GM20000 (cell line): Measurements from ENCODE around the gene CABYR.

ENCODE experiments used
- DNase-seq: peaks from one replicate; pipeline ENCODE4 v3.0.0; 2012; ENCODE audit warnings: low spot score
- TF ChIP-seq, protein P1 (sequence below): IDR thresholded peaks from 2 replicates; pipeline ENCODE4 v1.5.1; 2012; ENCODE audit warnings: mild to moderate bottlenecking, control low read depth; ENCODE audit errors: extremely low read depth, missing control alignments

CABYR gene

DNA sequence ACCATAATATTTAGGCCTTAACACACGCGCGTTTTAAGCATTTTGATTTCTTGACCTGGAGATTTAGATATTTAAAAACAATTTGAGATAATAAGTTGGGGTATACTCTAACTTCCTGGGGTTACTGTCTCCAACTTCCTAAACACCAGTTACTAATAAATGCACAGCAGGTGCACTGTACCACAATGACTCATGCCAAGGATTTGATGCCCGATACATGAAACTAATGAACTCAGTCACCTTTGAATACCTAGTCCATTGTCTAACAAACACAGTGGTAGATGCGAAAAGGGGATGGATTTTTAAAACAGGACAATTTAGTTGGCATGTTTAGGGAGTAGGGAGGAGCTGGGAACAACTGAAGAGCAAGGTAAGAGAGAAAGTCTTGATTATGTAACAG lies 21.2 kb downstream of the CABYR start:
- TF ChIP-seq, protein P1, sequence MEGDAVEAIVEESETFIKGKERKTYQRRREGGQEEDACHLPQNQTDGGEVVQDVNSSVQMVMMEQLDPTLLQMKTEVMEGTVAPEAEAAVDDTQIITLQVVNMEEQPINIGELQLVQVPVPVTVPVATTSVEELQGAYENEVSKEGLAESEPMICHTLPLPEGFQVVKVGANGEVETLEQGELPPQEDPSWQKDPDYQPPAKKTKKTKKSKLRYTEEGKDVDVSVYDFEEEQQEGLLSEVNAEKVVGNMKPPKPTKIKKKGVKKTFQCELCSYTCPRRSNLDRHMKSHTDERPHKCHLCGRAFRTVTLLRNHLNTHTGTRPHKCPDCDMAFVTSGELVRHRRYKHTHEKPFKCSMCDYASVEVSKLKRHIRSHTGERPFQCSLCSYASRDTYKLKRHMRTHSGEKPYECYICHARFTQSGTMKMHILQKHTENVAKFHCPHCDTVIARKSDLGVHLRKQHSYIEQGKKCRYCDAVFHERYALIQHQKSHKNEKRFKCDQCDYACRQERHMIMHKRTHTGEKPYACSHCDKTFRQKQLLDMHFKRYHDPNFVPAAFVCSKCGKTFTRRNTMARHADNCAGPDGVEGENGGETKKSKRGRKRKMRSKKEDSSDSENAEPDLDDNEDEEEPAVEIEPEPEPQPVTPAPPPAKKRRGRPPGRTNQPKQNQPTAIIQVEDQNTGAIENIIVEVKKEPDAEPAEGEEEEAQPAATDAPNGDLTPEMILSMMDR, result no peak
- DNase-seq, result no peak

DNA sequence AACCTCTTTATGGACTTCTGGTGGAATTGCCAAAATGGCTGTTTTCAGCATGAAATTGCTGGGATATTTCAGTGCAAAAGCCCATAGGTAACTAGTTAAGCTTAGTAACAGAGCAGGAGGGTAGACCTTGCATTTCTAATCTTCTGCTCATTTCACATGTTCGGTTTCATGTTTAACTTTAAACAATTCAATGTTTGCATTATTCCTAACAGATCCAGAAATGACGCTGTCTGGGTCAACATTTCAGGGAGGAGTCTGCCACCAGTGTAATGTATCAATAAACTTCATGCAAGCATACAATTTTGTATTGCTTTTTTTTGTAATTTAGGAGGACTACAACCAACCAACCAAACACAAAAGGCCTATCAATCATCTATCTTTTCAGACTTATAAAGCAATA lies 22.4 kb downstream of the CABYR start:
- TF ChIP-seq, protein P1, result no peak
- DNase-seq, result no peak

DNA sequence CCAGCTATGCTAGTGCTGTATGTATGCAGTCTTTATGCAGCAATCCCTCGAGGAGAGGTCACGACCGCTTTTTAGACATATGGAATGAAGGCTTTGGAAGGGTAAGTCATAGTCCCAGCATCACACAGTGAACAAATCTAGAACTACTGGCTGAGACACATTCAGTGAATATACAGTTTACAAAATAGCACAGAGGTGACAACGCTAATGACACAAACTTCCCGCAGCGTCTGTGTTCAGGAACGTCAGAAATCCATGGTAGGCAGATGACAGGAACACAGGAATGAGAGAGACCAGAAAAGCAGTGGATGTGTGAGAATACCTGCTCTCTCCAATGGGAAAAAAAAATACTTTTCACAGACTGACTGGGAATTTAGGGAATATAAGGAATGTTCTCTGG lies 29.6 kb downstream of the CABYR start:
- TF ChIP-seq, protein P1, result no peak
- no peak for DNase-seq

DNA sequence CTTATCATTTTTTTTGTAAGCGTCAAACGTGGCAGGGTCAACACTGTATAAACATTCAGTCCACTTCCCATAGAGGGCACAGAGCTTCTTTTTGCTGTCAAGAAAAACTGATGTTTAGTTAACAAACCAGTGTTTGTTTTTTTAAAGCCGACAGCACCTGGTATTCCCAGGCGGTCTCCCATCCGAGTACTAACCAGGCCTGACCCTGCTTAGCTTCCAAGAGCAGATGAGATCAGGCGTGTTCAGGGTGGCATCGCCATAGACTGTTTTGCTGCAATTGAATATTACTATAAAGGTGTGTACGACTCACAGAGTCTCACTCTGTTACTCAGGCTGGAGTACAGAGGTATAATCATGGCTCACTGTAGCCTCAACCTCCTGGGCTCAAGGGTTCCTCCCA lies 31.5 kb downstream of the CABYR start:
- TF ChIP-seq, protein P1, result no peak
- no peak for DNase-seq

DNA sequence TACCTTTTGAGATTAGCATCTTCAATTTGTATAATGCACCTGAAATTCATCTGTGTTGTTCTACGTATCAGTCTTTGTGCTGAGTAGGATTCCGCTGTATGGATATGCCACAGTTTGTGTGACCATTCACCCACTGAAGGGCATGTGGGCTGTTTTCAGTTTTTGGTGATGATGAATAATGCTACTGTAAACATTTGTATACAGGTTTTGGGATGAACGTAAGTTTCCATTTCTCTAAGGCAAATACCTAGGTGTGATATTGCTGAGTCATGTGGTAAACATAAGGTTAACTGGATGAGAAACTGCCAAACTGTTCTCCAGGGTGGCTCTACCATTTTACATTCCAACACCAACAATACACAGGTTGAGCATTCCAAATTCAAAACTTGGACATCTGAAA lies 35.1 kb downstream of the CABYR start:
- TF ChIP-seq, protein P1, result no peak
- no peak for DNase-seq

DNA sequence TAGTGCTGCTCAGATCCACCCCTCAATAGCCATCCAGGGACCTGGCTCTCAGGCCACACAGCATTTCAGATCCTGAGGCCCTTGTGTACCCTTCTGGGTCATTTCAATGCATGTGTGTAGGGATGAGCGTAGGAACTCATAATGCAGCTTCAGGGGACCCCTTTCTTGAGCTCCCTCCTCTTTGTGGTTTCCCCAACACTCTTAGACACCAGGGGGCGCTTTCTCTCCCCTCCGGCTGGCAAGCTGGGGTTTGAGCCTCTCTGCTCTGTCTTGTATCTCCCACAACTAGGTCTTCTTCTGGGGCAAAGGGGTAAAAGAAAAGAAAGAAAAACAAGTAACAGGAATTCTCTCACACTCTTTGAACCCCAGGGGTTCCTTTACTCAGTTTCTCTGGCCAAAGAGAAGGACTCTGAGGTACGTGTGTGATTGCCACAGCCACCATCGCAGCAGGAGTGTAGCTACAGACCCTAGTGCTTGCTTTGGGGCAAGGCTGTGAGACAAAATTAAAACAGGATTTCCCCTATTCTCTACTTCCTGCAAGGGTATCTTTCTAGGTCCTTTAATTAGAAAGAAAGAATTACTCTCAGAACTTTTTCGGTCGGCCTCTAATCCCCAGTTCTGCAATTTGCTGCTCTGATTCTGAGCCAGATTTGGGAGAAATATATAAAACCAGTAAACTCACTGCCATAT lies 38.0 kb downstream of the CABYR start:
- peak; percentile 74 for DNase-seq
- TF ChIP-seq, protein P1, result peak; percentile 42

DNA sequence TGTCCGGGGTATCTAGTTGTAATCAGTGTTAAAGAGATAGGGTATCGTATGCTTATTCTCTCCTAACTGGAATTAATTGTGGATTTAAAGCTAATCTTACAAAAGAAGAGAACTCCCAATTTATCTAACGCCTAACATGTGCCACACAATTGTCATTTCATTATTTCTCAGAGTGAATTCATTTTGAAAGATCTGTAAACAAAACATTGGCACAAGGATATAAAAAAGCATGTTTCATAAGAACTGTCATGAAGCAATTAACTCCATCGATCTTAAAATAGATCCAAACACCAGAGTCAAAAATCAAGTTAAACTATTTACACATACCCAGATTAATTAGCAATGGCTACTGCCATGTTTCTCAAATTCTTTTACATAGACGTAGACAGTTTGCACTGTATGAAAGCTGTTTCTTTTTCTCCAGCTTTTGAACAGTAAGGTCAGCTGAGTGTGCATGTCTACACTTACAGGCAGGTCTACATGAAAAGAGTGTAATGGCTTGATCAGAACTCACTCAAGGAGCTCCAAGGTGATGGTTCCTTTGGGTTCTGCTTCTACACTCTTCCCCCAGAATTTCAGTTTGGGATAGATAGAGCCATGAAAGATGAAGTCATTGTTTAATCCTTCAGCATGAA lies 38.8 kb downstream of the CABYR start:
- TF ChIP-seq, protein P1, result no peak
- no peak for DNase-seq
